Parathyroid adenoma (tissue), 2 donors: ENCODE data around the gene CEP164.

Experiments used
- H2AFZ ChIP-seq: fragments of 300-600 bp; sonication (generic); one replicate; pipeline ENCODE4 v1.7.0; 2017; ENCODE audit warnings: antibody characterized with exemption, mild to moderate bottlenecking
- H3K27ac ChIP-seq: fragments of 300-600 bp; sonication (generic); one replicate; pipeline ENCODE4 v1.7.0; 2017
- H3K27me3 ChIP-seq: fragments of 300-600 bp; sonication (generic); one replicate; pipeline ENCODE4 v1.7.0; 2017; ENCODE audit warnings: low read length; ENCODE audit not compliant: control insufficient read depth, insufficient read depth
- H3K36me3 ChIP-seq: fragments of 300-600 bp; sonication (generic); one replicate; pipeline ENCODE4 v1.7.0; 2017; ENCODE audit warnings: low read length; ENCODE audit not compliant: control insufficient read depth, insufficient read depth
- H3K4me1 ChIP-seq: fragments of 300-600 bp; sonication (generic); one replicate; pipeline ENCODE4 v1.7.0; 2017; ENCODE audit warnings: control low read depth
- H3K4me2 ChIP-seq: fragments of 300-600 bp; sonication (generic); one replicate; pipeline ENCODE4 v1.7.0; 2017; ENCODE audit warnings: low read length
- H3K4me3 ChIP-seq: fragments of 300-600 bp; sonication (generic); one replicate; pipeline ENCODE4 v1.7.0; 2017; ENCODE audit warnings: low read depth, low read length
- H3K79me2 ChIP-seq: fragments of 300-600 bp; sonication (generic); one replicate; pipeline ENCODE4 v1.7.0; 2017; ENCODE audit warnings: control low read depth
- H3K9ac ChIP-seq: fragments of 300-600 bp; sonication (generic); one replicate; pipeline ENCODE4 v1.7.0; 2017; ENCODE audit warnings: mild to moderate bottlenecking
- H3K9me3 ChIP-seq: fragments of 300-600 bp; sonication (generic); one replicate; pipeline ENCODE4 v1.7.0; 2017; ENCODE audit warnings: low read length; ENCODE audit not compliant: control insufficient read depth
- CTCF ChIP-seq: fragments of 300-600 bp; sonication (generic); IDR thresholded peaks from one replicate; pipeline ENCODE4 v1.7.0; 2017; ENCODE audit warnings: antibody characterized with exemption, mild to moderate bottlenecking
- donor health status: primary hyperparathyroidism.

Gene CEP164

GRCh38 chr11:117327567-117328374, at the start of gene CEP164:
CEP164 (plus strand) TSS chr11:117327854; CDS start chr11:117338587, 10,733 bp downstream.
- Histone ChIP-seq H2AFZ (peak within 1 kb of the TSS; percentile 95), H3K4me3 (peak within 1 kb of the TSS; percentile 77), H3K27me3 (no peaks in the 10 kb centered on the region), H3K4me2 (peak within 1 kb of the TSS; percentile 50), H3K79me2 (no peaks in the 10 kb centered on the region), H3K27ac (peak within 1 kb of the TSS; percentile 76), H3K4me1 (no peaks in the 10 kb centered on the region), H3K36me3 (no peaks in the 10 kb centered on the region), H3K9me3 (no peaks in the 10 kb centered on the region), H3K9ac (peak within 1 kb of the TSS; percentile 28)
- TF ChIP-seq CTCF = no peak

- H3K9ac ChIP-seq = no peak overlapping the region
- no peaks in the 10 kb centered on the region for H3K4me1 ChIP-seq
- no peak overlapping the region for H2AFZ ChIP-seq
- H3K9me3 ChIP-seq = no peaks in the 10 kb centered on the region
- H3K27ac ChIP-seq = no peak overlapping the region
- H3K4me3 ChIP-seq = no peak overlapping the region
- no peaks in the 10 kb centered on the region for H3K79me2 ChIP-seq
- no peak overlapping the region for H3K4me2 ChIP-seq
- H3K36me3 ChIP-seq = no peaks in the 10 kb centered on the region
- H3K27me3 ChIP-seq = no peaks in the 10 kb centered on the region
- no peak for TF ChIP-seq CTCF
Measured at GRCh38 chr11:117278347-117278746, 49.3 kb upstream of the CEP164 start.

- Histone ChIP-seq H3K9me3 (no peaks in the 10 kb centered on the region), H3K36me3 (no peaks in the 10 kb centered on the region), H2AFZ (no peak overlapping the region), H3K4me1 (no peaks in the 10 kb centered on the region), H3K4me2 (no peak overlapping the region), H3K27me3 (no peaks in the 10 kb centered on the region), H3K4me3 (no peak overlapping the region), H3K27ac (no peak overlapping the region), H3K9ac (no peak overlapping the region), H3K79me2 (no peaks in the 10 kb centered on the region)
- TF ChIP-seq CTCF = no peak
Measured at GRCh38 chr11:117279711-117280376, 47.8 kb upstream of the CEP164 start.

- Histone ChIP-seq H3K36me3 (no peaks in the 10 kb centered on the region), H2AFZ (no peak overlapping the region), H3K79me2 (no peaks in the 10 kb centered on the region), H3K27me3 (no peaks in the 10 kb centered on the region), H3K4me2 (no peak overlapping the region), H3K4me3 (no peak overlapping the region), H3K4me1 (no peaks in the 10 kb centered on the region), H3K9me3 (no peaks in the 10 kb centered on the region), H3K9ac (no peak overlapping the region), H3K27ac (no peak overlapping the region)
- TF ChIP-seq CTCF = no peak
Measured at GRCh38 chr11:117281159-117281558, 46.5 kb upstream of the CEP164 start.
